Rectal smooth muscle tissue (tissue), 1 donor: ENCODE data around the gene ANXA8.

Experiments used
- H3K27ac ChIP-seq: one replicate; pipeline ENCODE4 v1.7.0; 2013; ENCODE audit warnings: low read depth, low read length, inconsistent platforms
- H3K27me3 ChIP-seq: one replicate; pipeline ENCODE4 v1.7.0; 2013; ENCODE audit warnings: low read length; ENCODE audit not compliant: control insufficient read depth, insufficient read depth
- H3K36me3 ChIP-seq: one replicate; pipeline ENCODE4 v1.7.0; 2013; ENCODE audit warnings: low read length; ENCODE audit not compliant: control insufficient read depth, insufficient read depth
- H3K4me1 ChIP-seq: one replicate; pipeline ENCODE4 v1.7.0; 2013; ENCODE audit warnings: low read length; ENCODE audit not compliant: control insufficient read depth, insufficient read depth
- H3K4me3 ChIP-seq: one replicate; pipeline ENCODE4 v1.7.0; 2013; ENCODE audit warnings: low read length
- H3K9ac ChIP-seq: one replicate; pipeline ENCODE4 v1.7.0; 2013; ENCODE audit warnings: low read length

Gene ANXA8

GRCh38 chr10:47450442-47450841 is 33.5 kb downstream of the ANXA8 start:
- no peak overlapping the region for H3K27ac ChIP-seq

GRCh38 chr10:47449979-47450378 is 33.9 kb downstream of the ANXA8 start:
- Histone ChIP-seq H3K27ac (no peak overlapping the region), H3K27me3 (no peaks in the 10 kb centered on the region), H3K9ac (no peak overlapping the region), H3K36me3 (no peaks in the 10 kb centered on the region), H3K4me3 (no peak overlapping the region), H3K4me1 (no peaks in the 10 kb centered on the region)

More at GRCh38 chr10:47450442-47450841, 33.5 kb downstream of the ANXA8 start:
- Histone ChIP-seq H3K27me3 (no peaks in the 10 kb centered on the region), H3K4me1 (no peaks in the 10 kb centered on the region), H3K4me3 (no peak overlapping the region), H3K9ac (no peak overlapping the region), H3K36me3 (no peaks in the 10 kb centered on the region)

DNA sequence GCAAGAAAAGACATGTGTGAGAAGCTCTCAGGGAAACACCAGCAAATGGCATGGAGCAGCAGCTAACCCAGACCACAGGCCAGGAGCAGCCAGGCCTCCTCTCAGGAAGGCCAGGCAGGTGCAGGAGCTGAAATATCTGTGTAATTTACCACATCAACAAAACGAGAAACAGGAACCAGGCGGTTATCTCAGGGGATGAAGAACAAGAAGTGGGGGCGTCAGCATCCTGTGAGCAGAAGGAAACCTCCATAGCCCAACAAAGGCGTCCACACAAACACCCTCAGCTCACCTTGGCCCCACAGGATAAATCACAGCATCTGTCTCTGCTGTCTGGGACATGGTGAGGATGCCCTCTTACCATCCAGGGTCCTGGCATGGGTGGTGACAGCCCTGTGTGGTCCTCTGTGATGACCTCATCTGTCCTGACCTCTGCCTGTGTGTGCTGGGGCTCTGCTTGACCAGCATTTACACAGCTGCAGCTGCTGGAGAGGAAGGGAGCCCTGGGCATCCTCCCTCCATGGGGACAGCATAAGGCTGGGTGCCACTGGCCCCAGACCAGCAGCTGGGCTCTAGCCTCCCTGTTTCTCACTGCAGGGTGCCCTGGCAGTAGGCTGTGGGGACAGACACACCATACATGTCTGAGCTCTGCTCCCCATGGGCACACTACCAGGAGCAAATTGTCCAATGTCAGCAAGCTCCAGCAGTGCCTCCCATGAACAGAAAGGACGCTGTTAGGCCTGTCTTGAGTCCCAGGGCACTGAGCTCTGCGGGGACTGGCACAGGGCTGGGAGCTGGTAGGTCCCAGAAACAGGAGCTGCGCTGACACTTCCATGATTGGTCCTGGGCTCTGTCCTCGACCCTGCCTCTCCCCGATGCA is 34.6 kb downstream of the ANXA8 start:
- no peak overlapping the region for H3K9ac ChIP-seq

GRCh38 chr10:47447705-47448104 is 36.2 kb downstream of the ANXA8 start:
- H3K36me3 ChIP-seq, result no peaks in the 10 kb centered on the region
- H3K27ac ChIP-seq, result no peak overlapping the region
- H3K9ac ChIP-seq, result no peak overlapping the region
- H3K4me3 ChIP-seq, result no peak overlapping the region
- H3K27me3 ChIP-seq, result no peaks in the 10 kb centered on the region
- no peaks in the 10 kb centered on the region for H3K4me1 ChIP-seq

More for the DNA sequence above, 34.6 kb downstream of the ANXA8 start:
- H3K4me1 ChIP-seq, result no peaks in the 10 kb centered on the region
- H3K4me3 ChIP-seq, result no peak overlapping the region
- no peaks in the 10 kb centered on the region for H3K36me3 ChIP-seq
- no peak overlapping the region for H3K27ac ChIP-seq
- H3K27me3 ChIP-seq, result no peaks in the 10 kb centered on the region

GRCh38 chr10:47447209-47447608 is 36.7 kb downstream of the ANXA8 start:
- Histone ChIP-seq H3K27me3 (no peaks in the 10 kb centered on the region), H3K4me1 (no peaks in the 10 kb centered on the region), H3K9ac (no peak overlapping the region), H3K27ac (no peak overlapping the region), H3K36me3 (no peaks in the 10 kb centered on the region), H3K4me3 (no peak overlapping the region)

DNA sequence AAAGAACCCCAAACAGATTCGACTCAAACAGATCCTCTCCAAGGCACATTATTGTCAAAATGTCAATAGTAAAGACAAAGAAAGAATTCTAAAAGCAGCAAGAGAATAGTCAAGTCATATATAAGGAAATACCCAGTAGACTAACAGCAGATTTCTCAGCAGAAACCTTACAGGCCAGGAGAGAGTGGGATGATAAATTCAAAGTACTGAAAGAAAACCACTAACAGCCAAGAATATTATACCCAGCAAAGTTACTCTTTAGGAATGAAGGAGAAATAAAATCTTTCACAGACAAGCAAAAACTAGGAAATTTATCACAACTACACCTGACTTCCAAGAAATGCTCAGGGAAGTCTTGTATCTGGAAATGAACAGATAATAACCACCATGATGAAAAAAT is 38.2 kb downstream of the ANXA8 start:
- H3K27me3 ChIP-seq, result no peaks in the 10 kb centered on the region
- H3K36me3 ChIP-seq, result no peaks in the 10 kb centered on the region
- no peak overlapping the region for H3K4me3 ChIP-seq
- H3K4me1 ChIP-seq, result no peaks in the 10 kb centered on the region
- no peak overlapping the region for H3K27ac ChIP-seq
- no peak overlapping the region for H3K9ac ChIP-seq

- no peak overlapping the region for H3K27ac ChIP-seq
- H3K4me1 ChIP-seq, result no peaks in the 10 kb centered on the region
- H3K27me3 ChIP-seq, result no peaks in the 10 kb centered on the region
- H3K36me3 ChIP-seq, result no peaks in the 10 kb centered on the region
- H3K4me3 ChIP-seq, result no peak overlapping the region
- H3K9ac ChIP-seq, result no peak overlapping the region
Observed at GRCh38 chr10:47444047-47444446, 39.9 kb downstream of the ANXA8 start.

DNA sequence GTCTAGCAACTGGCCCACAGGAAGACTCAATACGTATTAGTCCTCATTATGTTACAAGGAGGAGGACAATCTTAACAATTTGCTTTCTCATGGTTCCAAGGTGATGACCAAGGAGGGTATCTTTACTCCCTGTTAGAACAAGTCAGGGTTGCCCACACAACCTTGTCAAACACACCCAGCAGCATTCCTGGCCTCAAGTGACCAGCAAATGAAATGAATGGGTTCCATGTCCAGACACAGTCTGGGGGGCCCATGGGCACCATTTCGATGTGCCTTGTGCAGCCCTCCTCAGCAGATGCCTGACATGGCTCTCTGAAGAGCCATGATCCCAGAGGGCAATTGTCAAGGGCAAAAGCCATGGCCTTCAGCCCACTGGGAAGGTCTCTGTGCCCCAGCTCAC is 40.8 kb downstream of the ANXA8 start:
- Histone ChIP-seq H3K36me3 (no peaks in the 10 kb centered on the region), H3K27me3 (no peaks in the 10 kb centered on the region), H3K27ac (no peak overlapping the region), H3K9ac (no peak overlapping the region), H3K4me3 (no peak overlapping the region), H3K4me1 (no peaks in the 10 kb centered on the region)

- Histone ChIP-seq H3K4me1 (no peaks in the 10 kb centered on the region), H3K9ac (no peak overlapping the region), H3K4me3 (no peak overlapping the region), H3K27me3 (no peaks in the 10 kb centered on the region), H3K27ac (no peak overlapping the region), H3K36me3 (no peaks in the 10 kb centered on the region)
Observed at GRCh38 chr10:47442351-47442750, 41.6 kb downstream of the ANXA8 start.

GRCh38 chr10:47441938-47442337 is 42.0 kb downstream of the ANXA8 start:
- Histone ChIP-seq H3K4me3 (no peak overlapping the region), H3K4me1 (no peaks in the 10 kb centered on the region), H3K9ac (no peak overlapping the region), H3K36me3 (no peaks in the 10 kb centered on the region), H3K27me3 (no peaks in the 10 kb centered on the region), H3K27ac (no peak overlapping the region)

- no peaks in the 10 kb centered on the region for H3K4me1 ChIP-seq
- no peak overlapping the region for H3K4me3 ChIP-seq
- no peaks in the 10 kb centered on the region for H3K36me3 ChIP-seq
- no peak overlapping the region for H3K27ac ChIP-seq
- no peaks in the 10 kb centered on the region for H3K27me3 ChIP-seq
- no peak overlapping the region for H3K9ac ChIP-seq
Observed at GRCh38 chr10:47440207-47440606, 43.7 kb downstream of the ANXA8 start.

GRCh38 chr10:47438857-47439474 is 44.9 kb downstream of the ANXA8 start:
- H3K27ac ChIP-seq, result no peak overlapping the region
- H3K9ac ChIP-seq, result no peak overlapping the region
- no peaks in the 10 kb centered on the region for H3K36me3 ChIP-seq
- no peaks in the 10 kb centered on the region for H3K27me3 ChIP-seq
- H3K4me3 ChIP-seq, result no peak overlapping the region
- no peaks in the 10 kb centered on the region for H3K4me1 ChIP-seq

- H3K27ac ChIP-seq, result no peak overlapping the region
- no peaks in the 10 kb centered on the region for H3K27me3 ChIP-seq
- H3K9ac ChIP-seq, result no peak overlapping the region
- H3K4me3 ChIP-seq, result no peak overlapping the region
- H3K36me3 ChIP-seq, result no peaks in the 10 kb centered on the region
- no peaks in the 10 kb centered on the region for H3K4me1 ChIP-seq
Observed at GRCh38 chr10:47435081-47435480, 48.8 kb downstream of the ANXA8 start.
